ENCODE measurements around the gene VWA8. TPM values are rescaled to one million over a fixed set of nuclear protein-coding genes. Genes with fewer than 3 reads are reported as not detected.

VWA8 gene
- total and polyA plus RNA-seq, 2 of the 8 experiments (the other 6 are each of a cell fraction or from before 2014, with no cell fraction given), result 5.9 to 19.6 TPM

DNA sequence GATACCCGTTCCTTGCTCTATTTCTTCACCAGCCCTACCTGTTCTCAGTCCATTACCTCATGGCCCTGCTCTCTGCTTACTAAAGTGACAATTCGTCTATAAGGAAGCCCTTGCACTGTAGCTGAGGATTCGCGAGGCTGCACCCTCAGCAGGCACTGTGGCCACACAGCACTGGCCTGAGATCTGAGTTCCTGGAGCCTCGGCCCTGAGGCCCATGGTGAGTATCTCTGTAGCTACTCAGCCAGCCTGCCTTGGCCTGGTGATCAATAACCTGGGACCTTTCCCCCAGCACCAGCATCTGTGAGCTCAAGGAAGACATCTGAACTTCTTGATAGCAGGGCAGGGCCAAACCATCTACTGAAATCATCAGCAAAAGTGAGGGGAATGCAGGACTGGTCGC lies 412.9 kb downstream of the VWA8 start (continued):
- TF ChIP-seq, protein P1, sequence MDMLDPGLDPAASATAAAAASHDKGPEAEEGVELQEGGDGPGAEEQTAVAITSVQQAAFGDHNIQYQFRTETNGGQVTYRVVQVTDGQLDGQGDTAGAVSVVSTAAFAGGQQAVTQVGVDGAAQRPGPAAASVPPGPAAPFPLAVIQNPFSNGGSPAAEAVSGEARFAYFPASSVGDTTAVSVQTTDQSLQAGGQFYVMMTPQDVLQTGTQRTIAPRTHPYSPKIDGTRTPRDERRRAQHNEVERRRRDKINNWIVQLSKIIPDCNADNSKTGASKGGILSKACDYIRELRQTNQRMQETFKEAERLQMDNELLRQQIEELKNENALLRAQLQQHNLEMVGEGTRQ (IDR thresholded peaks at IDR 0.05; ENCODE audit: low read length), result no peak
- TF ChIP-seq KDM4A (IDR thresholded peaks at IDR 0.05; ENCODE audit: low read depth, low read length, severe bottlenecking), result no peak
- TF ChIP-seq FOSL1 (IDR thresholded peaks at IDR 0.05; ENCODE audit: insufficient read depth, low read depth, low read length), result no peak
- no peak for TF ChIP-seq SIN3A (conservative IDR thresholded peaks at IDR 0.05 in 1 of 2, IDR thresholded peaks at IDR 0.05 in 1 of 2; ENCODE audit: low read depth in 1 of 2, low read length in 2 of 2)
- TF ChIP-seq, protein P2, sequence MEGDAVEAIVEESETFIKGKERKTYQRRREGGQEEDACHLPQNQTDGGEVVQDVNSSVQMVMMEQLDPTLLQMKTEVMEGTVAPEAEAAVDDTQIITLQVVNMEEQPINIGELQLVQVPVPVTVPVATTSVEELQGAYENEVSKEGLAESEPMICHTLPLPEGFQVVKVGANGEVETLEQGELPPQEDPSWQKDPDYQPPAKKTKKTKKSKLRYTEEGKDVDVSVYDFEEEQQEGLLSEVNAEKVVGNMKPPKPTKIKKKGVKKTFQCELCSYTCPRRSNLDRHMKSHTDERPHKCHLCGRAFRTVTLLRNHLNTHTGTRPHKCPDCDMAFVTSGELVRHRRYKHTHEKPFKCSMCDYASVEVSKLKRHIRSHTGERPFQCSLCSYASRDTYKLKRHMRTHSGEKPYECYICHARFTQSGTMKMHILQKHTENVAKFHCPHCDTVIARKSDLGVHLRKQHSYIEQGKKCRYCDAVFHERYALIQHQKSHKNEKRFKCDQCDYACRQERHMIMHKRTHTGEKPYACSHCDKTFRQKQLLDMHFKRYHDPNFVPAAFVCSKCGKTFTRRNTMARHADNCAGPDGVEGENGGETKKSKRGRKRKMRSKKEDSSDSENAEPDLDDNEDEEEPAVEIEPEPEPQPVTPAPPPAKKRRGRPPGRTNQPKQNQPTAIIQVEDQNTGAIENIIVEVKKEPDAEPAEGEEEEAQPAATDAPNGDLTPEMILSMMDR (IDR thresholded peaks at IDR 0.05; ENCODE audit: control extremely low read depth in 1 of 3, insufficient read depth in 1 of 3, low read depth in 1 of 3, low read length in 3 of 3), result no peak
- no peak for TF ChIP-seq POLR2A (IDR thresholded peaks at IDR 0.05; ENCODE audit: control extremely low read depth in 1 of 2, low read depth in 2 of 2, low read length in 2 of 2)
